H1 (cell line): ENCODE results near the gene DAZL. TPM values are rescaled to one million over a fixed set of nuclear protein-coding genes. Genes with fewer than 3 reads are reported as not detected.

ENCODE experiments used
- CTCF ChIA-PET: fragments of 300-600 bp; sonication (Branson Sonifier 250); formaldehyde crosslinking; loops from one replicate; lab custom pipeline; 2021; ENCODE audit not compliant: partially characterized antibody; lab: Charles Lee
- POLR2A ChIA-PET: fragments of 300-600 bp; sonication (Branson Sonifier 250); formaldehyde crosslinking; loops from one replicate; lab custom pipeline; 2021; ENCODE audit warnings: inconsistent platforms; ENCODE audit not compliant: partially characterized antibody; lab: Charles Lee
- DNase-seq, 2 experiments: peaks; one replicate each; pipeline versions ENCODE4 v3.0.0 to v3.0.0-alpha.2; 2010 to 2022; ENCODE audit warnings: low spot score in 2 of 2, low read depth in 1 of 2, mixed read lengths in 1 of 2
- FAIRE-seq: peaks from 2 replicates; lab custom pipeline; 2011; peaks lifted over from hg19 to GRCh38; lab: Jason Lieb, UNC
- H2AFZ ChIP-seq: 2 replicates; pipeline ENCODE4 v1.8.1; 2012; ENCODE audit warnings: low read length, inconsistent platforms
- H2AK5ac ChIP-seq: 2 replicates; pipeline ENCODE4 v1.6.1; 2013; ENCODE audit warnings: low read depth, low read length
- H2BK120ac ChIP-seq: replicated peaks from 2 replicates; pipeline ENCODE3; 2013; ENCODE audit warnings: low read depth, low read length, inconsistent platforms
- H2BK12ac ChIP-seq: 2 replicates; pipeline ENCODE4 v1.6.1; 2013; ENCODE audit warnings: low read depth, low read length
- H2BK15ac ChIP-seq: 2 replicates; pipeline ENCODE4 v1.6.1; 2013; ENCODE audit warnings: low read length
- H2BK20ac ChIP-seq: 2 replicates; pipeline ENCODE4 v1.6.1; 2013; ENCODE audit warnings: low read length
- H2BK5ac ChIP-seq: 2 replicates; pipeline ENCODE4 v1.6.1; 2013; ENCODE audit warnings: low read depth, low read length
- H3K14ac ChIP-seq: 2 replicates; pipeline ENCODE4 v1.6.1; 2013; ENCODE audit warnings: inconsistent platforms; ENCODE audit not compliant: insufficient read length
- H3K18ac ChIP-seq: 2 replicates; pipeline ENCODE4 v1.6.1; 2013; ENCODE audit warnings: low read length; ENCODE audit errors: extremely low read depth
- H3K23ac ChIP-seq: 2 replicates; pipeline ENCODE4 v1.6.1; 2013; ENCODE audit warnings: inconsistent platforms; ENCODE audit not compliant: insufficient read length
- H3K23me2 ChIP-seq: 2 replicates; pipeline ENCODE4 v1.6.1; 2013; ENCODE audit warnings: low read depth, low read length
- H3K27ac ChIP-seq: 2 replicates; pipeline ENCODE4 v1.6.1; 2011; ENCODE audit warnings: low read depth, low read length, inconsistent platforms
- H3K27me3 ChIP-seq, 4 experiments: replicated peaks in 1 of 4; 1 replicate in 1 of 4; 2 replicates in 3 of 4; pipeline versions ENCODE4 v1.6.1 to v1.8.1; 2011 to 2013; ENCODE audit warnings: low read length in 3 of 4, mild to moderate bottlenecking in 3 of 4, inconsistent platforms in 2 of 4, mixed read lengths in 2 of 4, moderate library complexity in 1 of 4; ENCODE audit not compliant: control insufficient read depth in 3 of 4, insufficient read depth in 3 of 4; ENCODE audit errors: extremely low read depth in 1 of 4
- H3K36me3 ChIP-seq, 4 experiments: 2 replicates each; pipeline versions ENCODE4 v1.6.1 to v1.8.1; 2011 to 2013; ENCODE audit warnings: mild to moderate bottlenecking in 4 of 4, low read length in 3 of 4, moderate library complexity in 2 of 4, control low read depth in 1 of 4, inconsistent platforms in 1 of 4; ENCODE audit not compliant: insufficient read depth in 4 of 4, control insufficient read depth in 2 of 4
- H3K4ac ChIP-seq: replicated peaks from 2 replicates; pipeline ENCODE3; 2013; ENCODE audit warnings: low read length, low read depth, mixed read lengths, inconsistent platforms; ENCODE audit not compliant: insufficient read length
- H3K4me1 ChIP-seq, 4 experiments: replicated peaks in 1 of 4; 1 replicate in 1 of 4; 2 replicates in 3 of 4; pipeline versions ENCODE4 v1.6.1 to v1.8.1; 2011 to 2013; ENCODE audit warnings: low read length in 3 of 4, inconsistent platforms in 2 of 4, mixed read lengths in 1 of 4; ENCODE audit not compliant: insufficient read depth in 4 of 4, control insufficient read depth in 3 of 4
- H3K4me2 ChIP-seq, 2 experiments: 2 replicates each; pipeline versions ENCODE4 v1.6.1 to v1.8.1; 2011 to 2013; ENCODE audit warnings: low read depth in 2 of 2, low read length in 2 of 2, control low read depth in 1 of 2, inconsistent platforms in 1 of 2, mild to moderate bottlenecking in 1 of 2; ENCODE audit not compliant: insufficient read depth in 1 of 2
- H3K4me3 ChIP-seq, 4 experiments: fragments of 200-600, 300-600 bp in 1 of 4; sonication (generic), shearing (Covaris generic), sonication (Bioruptor Twin) in 1 of 4; 2 replicates each; pipeline versions ENCODE4 v1.5.1 to v1.8.1; 2011 to 2016; ENCODE audit warnings: low read length in 4 of 4, low read depth in 3 of 4, control low read depth in 2 of 4, inconsistent platforms in 2 of 4, mild to moderate bottlenecking in 2 of 4, mixed read lengths in 1 of 4, moderate library complexity in 1 of 4; ENCODE audit not compliant: insufficient read depth in 2 of 4; ENCODE audit errors: extremely low read depth in 1 of 4
- H3K56ac ChIP-seq: replicated peaks from 2 replicates; pipeline ENCODE3; 2013; ENCODE audit warnings: low read depth, mild to moderate bottlenecking, mixed read lengths, low read length, inconsistent platforms; ENCODE audit not compliant: insufficient read length
- H3K79me1 ChIP-seq: 2 replicates; pipeline ENCODE4 v1.6.1; 2013; ENCODE audit warnings: low read depth, low read length, control low read depth
- H3K79me2 ChIP-seq, 2 experiments: 2 replicates each; pipeline versions ENCODE4 v1.6.1 to v1.8.1; 2012 to 2013; ENCODE audit warnings: low read length in 2 of 2, mild to moderate bottlenecking in 2 of 2, inconsistent platforms in 1 of 2; ENCODE audit not compliant: insufficient read depth in 2 of 2, control insufficient read depth in 1 of 2
- H3K9ac ChIP-seq, 4 experiments: replicated peaks in 1 of 4; 1 replicate in 1 of 4; 2 replicates in 3 of 4; pipeline versions ENCODE4 v1.6.1 to v1.8.1; 2011 to 2013; ENCODE audit warnings: low read depth in 3 of 4, low read length in 3 of 4, control low read depth in 2 of 4, mild to moderate bottlenecking in 2 of 4, moderate library complexity in 2 of 4, inconsistent platforms in 1 of 4; ENCODE audit errors: extremely low read depth in 1 of 4
- H3K9me3 ChIP-seq, 2 experiments: 2 replicates each; pipeline versions ENCODE4 v1.6.1 to v1.8.1; 2012 to 2013; ENCODE audit warnings: mild to moderate bottlenecking in 2 of 2, moderate library complexity in 2 of 2, control low read depth in 1 of 2, inconsistent platforms in 1 of 2, low read depth in 1 of 2, low read length in 1 of 2, mixed read lengths in 1 of 2; ENCODE audit not compliant: insufficient read depth in 2 of 2
- H4K20me1 ChIP-seq, 2 experiments: replicated peaks in 1 of 2; 2 replicates each; pipeline versions ENCODE3 to v1.8.1; 2011 to 2013; ENCODE audit warnings: inconsistent platforms in 2 of 2, low read length in 2 of 2, mild to moderate bottlenecking in 1 of 2; ENCODE audit not compliant: insufficient read depth in 2 of 2, control insufficient read depth in 1 of 2
- H4K5ac ChIP-seq: 2 replicates; pipeline ENCODE4 v1.6.1; 2013; ENCODE audit warnings: low read length, low read depth, mixed read lengths, inconsistent platforms; ENCODE audit not compliant: insufficient read length
- H4K8ac ChIP-seq: 2 replicates; pipeline ENCODE4 v1.8.0; 2013; ENCODE audit warnings: mild to moderate bottlenecking, moderate library complexity, low read length, inconsistent platforms; ENCODE audit not compliant: insufficient read depth; ENCODE audit errors: extremely low read depth
- H4K91ac ChIP-seq: replicated peaks from 2 replicates; pipeline ENCODE3; 2013; ENCODE audit warnings: low read length, mixed read lengths, inconsistent platforms; ENCODE audit not compliant: insufficient read length
- EGR1 ChIP-seq: IDR thresholded peaks from 2 replicates; pipeline ENCODE4 v1.6.1; 2011; ENCODE audit warnings: low read depth, low read length, borderline replicate concordance
- EP300 ChIP-seq, 2 experiments: IDR thresholded peaks; 1 replicate in 1 of 2; 2 replicates in 1 of 2; pipeline ENCODE4 v1.6.1; 2011 to 2012; ENCODE audit warnings: low read depth in 2 of 2, low read length in 2 of 2, mild to moderate bottlenecking in 2 of 2, borderline replicate concordance in 1 of 2, inconsistent platforms in 1 of 2, moderate library complexity in 1 of 2
- JUN ChIP-seq: IDR thresholded peaks from 2 replicates; pipeline ENCODE4 v1.6.1; 2011; ENCODE audit warnings: low read depth, mild to moderate bottlenecking, improper control_type of control experiment, low read length
- MAFK ChIP-seq: IDR thresholded peaks from 2 replicates; pipeline ENCODE4 v1.6.1; 2012; ENCODE audit warnings: low read depth, mild to moderate bottlenecking, improper control_type of control experiment, low read length
- TAF1 ChIP-seq: IDR thresholded peaks from 2 replicates; pipeline ENCODE4 v1.6.1; 2011; ENCODE audit warnings: mild to moderate bottlenecking, low read depth, low read length
- WGBS, 2 experiments: shearing (Covaris generic) in 1 of 2; methylation state at CpG; one replicate each; pipeline versions ENCODE4 v1.1.6 to v1.1.7; 2013 to 2015; ENCODE audit warnings: low lambda C conversion rate in 2 of 2, mixed read lengths in 2 of 2, inconsistent platforms in 1 of 2, low coverage in 1 of 2, missing lambda C conversion rate in 1 of 2; ENCODE audit not compliant: insufficient replicate concordance in 2 of 2, insufficient coverage in 1 of 2, insufficient read length in 1 of 2; ENCODE audit errors: extremely low coverage in 1 of 2, missing lambda C conversion rate in 1 of 2; 5-methylcytosine and 5-hydroxymethylcytosine counted together
- polyA plus RNA-seq, 7 experiments: library from polyadenylated mRNA; depleted of rRNA in 3 of 7; stranded (reverse) in 5 of 7; unstranded in 2 of 7; fragments of >200 nt in 5 of 7; fragments of 200-250 nt in 2 of 7; gene quantifications; 1 replicate in 5 of 7; 2 replicates in 1 of 7; 4 replicates in 1 of 7; pipeline versions ENCODE4 v1.2.1 to v1.2.3, GENCODE V29; 2011 to 2013; ENCODE audit warnings: missing spikeins in 2 of 7, mixed read lengths in 2 of 7
- total RNA-seq: library from RNA; stranded (reverse); fragmentation: NEBNext Ultra II Directional; extraction: Animal tissue kit (Norgen Biotek cat#: 25700); gene quantifications from 2 replicates; pipeline ENCODE4 v1.2.1, GENCODE V29; 2021

The DAZL gene
- total and polyA plus RNA-seq, 2 of the 8 experiments (the other 6 are each of a cell fraction or from before 2014, with no cell fraction given), result 3.4 to 5.9 TPM

DNA sequence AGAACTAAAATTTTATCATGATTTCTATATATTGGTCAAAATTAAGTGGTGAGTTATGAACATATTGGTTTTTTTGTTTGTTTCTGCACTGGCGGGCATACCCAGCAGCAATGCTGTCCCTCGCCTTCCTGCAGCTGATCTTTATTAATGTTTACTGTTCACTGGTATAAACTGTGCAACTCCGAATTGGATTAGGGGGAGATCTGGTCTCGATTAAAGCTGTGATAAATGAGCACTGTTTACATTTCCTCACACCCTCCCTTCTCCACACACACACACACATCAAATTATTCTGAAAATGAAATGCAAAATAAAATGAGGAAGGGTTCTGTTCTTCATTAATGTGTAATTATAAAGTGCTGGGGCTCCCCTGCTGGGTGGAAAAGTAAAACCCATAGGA is 48.5 kb upstream of the DAZL start:
- Histone ChIP-seq H4K8ac (no peak overlapping the region), H4K5ac (no peak overlapping the region), H2BK12ac (no peak overlapping the region), H3K14ac (no peak overlapping the region), H3K56ac (no peak overlapping the region), H3K27me3 (no peaks in the 10 kb centered on the region), H3K9ac (no peak overlapping the region), H3K23me2 (no peaks in the 10 kb centered on the region; the same call in 1 of the 2 replicates), H2BK20ac (peak overlapping the region; percentile 49; the same call in 1 of the 2 replicates), H2BK15ac (no peak overlapping the region), H3K18ac (no peak overlapping the region; the same call in 1 of the 2 replicates), H3K4ac (no peak overlapping the region), H3K23ac (no peak overlapping the region), H3K4me1 (peaks cover 3 to 14% (median 5%) of the 10 kb centered on the region in 4 experiments; a peak in 6 of 7 replicates), H3K9me3 (no peaks in the 10 kb centered on the region), H3K27ac (no peak overlapping the region), H2BK5ac (no peak overlapping the region), H3K4me2 (no peak overlapping the region), H4K91ac (no peak overlapping the region), H2BK120ac (peak overlapping the region; percentile 10), H4K20me1 (no peaks in the 10 kb centered on the region), H2AK5ac (no peak overlapping the region), H3K36me3 (peaks cover 0 to 15% (median 0%) of the 10 kb centered on the region in 4 experiments; a peak in 1 of 8 replicates), H3K4me3 (no peak overlapping the region), H2AFZ (no peak overlapping the region), H3K79me2 (peaks cover 0 to 3% of the 10 kb centered on the region in 2 experiments; a peak in 2 of 4 replicates), H3K79me1 (no peaks in the 10 kb centered on the region)
- no peak for FAIRE-seq
- TF ChIP-seq EP300 (IDR thresholded peaks at IDR 0.05; ENCODE audit: borderline replicate concordance in 1 of 2, low read depth in 2 of 2, low read length in 2 of 2), result no peak
- no peak for TF ChIP-seq TAF1
- TF ChIP-seq MAFK, result no peak
- TF ChIP-seq JUN, result no peak
- no peak for TF ChIP-seq EGR1
- ChIA-PET POLR2A (interaction anchor here (1.6 to 1.9 kb wide), 3 partner anchors 10 to 17 kb away, joined by 5 to 7 read pairs (median 6); no protein-coding TSS in a partner anchor), CTCF (interaction anchor here (1.6 to 2.1 kb wide), 3 partner anchors 9 to 175 kb away, joined by 5 to 10 read pairs (median 5); no protein-coding TSS in a partner anchor)
- DNase-seq, result no peak
- 92% methylated on average over 4 of the region's 4 CpGs; no CpG with 5 or more reads in 1 of the 2 experiments for WGBS, 2 experiments
